ENCODE measurements around the gene WFDC1.

The WFDC1 gene

DNA sequence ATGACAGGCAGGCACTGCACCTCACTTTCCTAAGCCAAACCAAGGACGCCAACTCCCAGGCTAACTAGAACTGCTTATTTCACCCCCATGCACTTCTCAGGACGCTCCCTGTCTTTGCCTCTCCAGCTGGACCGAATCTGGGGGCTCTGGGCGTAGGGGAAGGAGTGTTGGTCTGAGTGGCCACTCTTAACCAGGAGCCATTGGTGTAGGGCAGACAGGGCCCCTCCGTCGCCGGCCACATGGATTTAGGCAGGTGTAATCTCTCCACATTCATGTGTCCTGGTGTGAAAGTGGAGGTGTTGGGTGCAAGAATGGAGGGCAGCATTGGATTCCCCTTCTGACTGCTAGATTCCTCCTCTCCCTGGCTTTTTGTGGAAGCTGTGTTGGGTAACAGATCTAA lies 83.4 kb downstream of the WFDC1 start:
- no peak for DNase-seq (ENCODE audit: low spot score)

DNA sequence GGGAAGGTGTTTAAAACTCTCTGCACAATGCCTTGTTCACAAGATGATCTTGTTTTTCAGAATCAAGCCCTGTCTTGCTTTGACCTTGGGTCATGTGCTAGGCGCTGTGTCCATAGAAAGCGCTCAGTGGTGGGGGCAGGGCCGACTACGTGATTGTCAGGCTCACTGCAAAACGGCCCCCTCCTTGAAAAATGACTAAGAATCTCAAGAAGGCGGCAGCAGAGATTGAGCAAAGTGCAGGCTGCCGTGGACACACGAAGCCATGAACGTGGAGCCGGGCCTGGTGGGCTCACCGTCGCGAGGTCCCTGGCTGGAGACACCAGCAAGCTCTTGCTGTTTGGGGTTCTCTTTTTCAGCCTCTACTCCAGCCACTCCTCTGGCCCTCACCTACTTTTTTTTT lies 83.9 kb downstream of the WFDC1 start:
- no peak for DNase-seq (ENCODE audit: low spot score)

GRCh38 chr16:84379008-84379708 lies 84.5 kb downstream of the WFDC1 start:
- no peak for DNase-seq (ENCODE audit: low spot score)
